A549 (cell line): ENCODE data around the gene TNN. TPM values are rescaled to one million over a fixed set of nuclear protein-coding genes. Genes with fewer than 3 reads are reported as not detected.

Experiments
- ATAC-seq, 2 experiments: fragments of 200-7000 bp in 1 of 2; fragments of >200 bp in 1 of 2; cut with Nextera tagmentation in 1 of 2; cut with Tn5 transposase in 1 of 2; 3 replicates each; pipeline versions ENCODE4 v1.8.0 to v1.9.1; 2018 to 2020; ENCODE audit warnings: mild to moderate bottlenecking in 1 of 2, moderate library complexity in 1 of 2
- CTCF ChIA-PET: fragments of 300-600 bp; sonication (Branson Sonifier 250); formaldehyde crosslinking; extraction: SDS; loops from one replicate; lab custom pipeline; 2021; ENCODE audit warnings: antibody characterized with exemption, inconsistent platforms; lab: Yijun Ruan, JAX
- POLR2A ChIA-PET: fragments of 350-600 bp; formaldehyde crosslinking; extraction: SDS; loops from one replicate; lab custom pipeline; 2021; ENCODE audit warnings: antibody characterized with exemption, inconsistent platforms; lab: Yijun Ruan, JAX
- DNase-seq, 2 experiments: peaks; one replicate each; pipeline versions ENCODE4 v3.0.0 to v3.0.0-alpha.2; 2011 to 2016; ENCODE audit warnings: low read depth in 1 of 2, low spot score in 1 of 2
- FAIRE-seq: peaks from 2 replicates; lab custom pipeline; 2011; peaks lifted over from hg19 to GRCh38; lab: Jason Lieb, UNC
- H3K27ac ChIP-seq, 2 experiments: fragments of >200 bp; sonication (Bioruptor Twin); formaldehyde crosslinking; 3 replicates each; pipeline ENCODE4 v1.5.1; 2016 to 2017
- H3K4me1 ChIP-seq: fragments of >200 bp; sonication (Bioruptor Twin); formaldehyde crosslinking; 3 replicates; pipeline ENCODE4 v1.6.1; 2016
- H3K4me2 ChIP-seq: fragments of >200 bp; sonication (Bioruptor Twin); formaldehyde crosslinking; 3 replicates; pipeline ENCODE4 v1.6.1; 2016
- H3K4me3 ChIP-seq: fragments of >200 bp; sonication (Bioruptor Twin); formaldehyde crosslinking; 3 replicates; pipeline ENCODE4 v1.5.1; 2016
- H3K9me3 ChIP-seq: fragments of >200 bp; sonication (Bioruptor Twin); formaldehyde crosslinking; 3 replicates; pipeline ENCODE4 v1.6.1; 2016
- CTCF ChIP-seq: fragments of >200 bp; sonication (Bioruptor Twin); formaldehyde crosslinking; IDR thresholded peaks from 3 replicates; pipeline ENCODE4 v1.5.1; 2016
- E2F6 ChIP-seq: IDR thresholded peaks from 2 replicates; pipeline ENCODE4 v1.6.1; 2012; ENCODE audit warnings: low read depth, borderline replicate concordance
- ESRRA ChIP-seq: fragments of 150-350 bp; IDR thresholded peaks from 2 replicates; pipeline ENCODE4 v1.6.1; 2014; ENCODE audit warnings: mild to moderate bottlenecking, low read length, borderline replicate concordance
- FOSL2 ChIP-seq, 2 experiments: fragments of 450-650 bp in 1 of 2; fragments of >200 bp in 1 of 2; sonication (Bioruptor Twin) in 1 of 2; formaldehyde crosslinking; IDR thresholded peaks; 2 replicates each; pipeline versions ENCODE4 v1.5.0 to v1.6.1; 2016 to 2020; ENCODE audit warnings: mild to moderate bottlenecking in 1 of 2, moderate library complexity in 1 of 2
- HES2 ChIP-seq: fragments of >200 bp; sonication (Bioruptor Twin); formaldehyde crosslinking; IDR thresholded peaks from 2 replicates; pipeline ENCODE4 v1.6.1; 2016
- HOXB13 ChIP-seq: fragments of 250-450 bp; sonication (Bioruptor Pico); IDR thresholded peaks from 2 replicates; pipeline ENCODE4 v1.5.0; 2020; ENCODE audit warnings: low read depth, mild to moderate bottlenecking, moderate library complexity
- MAFK ChIP-seq: fragments of 450-650 bp; IDR thresholded peaks from 2 replicates; pipeline ENCODE4 v1.6.1; 2014; ENCODE audit not compliant: partially characterized antibody
- MAZ ChIP-seq: fragments of 150-350 bp; IDR thresholded peaks from 2 replicates; pipeline ENCODE4 v1.6.1; 2014; ENCODE audit warnings: antibody characterized with exemption, low read depth, low read length, borderline replicate concordance
- MYC ChIP-seq: IDR thresholded peaks from 2 replicates; pipeline ENCODE4 v1.6.1; 2012; ENCODE audit warnings: mild to moderate bottlenecking, inconsistent platforms, low read length, improper control_type of control experiment, borderline replicate concordance
- NR3C1 ChIP-seq: fragments of >200 bp; sonication (Bioruptor Twin); formaldehyde crosslinking; IDR thresholded peaks from 3 replicates; pipeline ENCODE4 v1.6.1; 2017
- PBX3 ChIP-seq: IDR thresholded peaks from 2 replicates; pipeline ENCODE4 v1.6.1; 2012
- PHF8 ChIP-seq: fragments of 200-600 bp; sonication (generic); IDR thresholded peaks from 2 replicates; pipeline ENCODE4 v1.6.1; 2016; ENCODE audit warnings: low read depth, mild to moderate bottlenecking, antibody characterized with exemption, moderate library complexity, borderline replicate concordance
- POLR2A ChIP-seq: IDR thresholded peaks from 2 replicates; pipeline ENCODE4 v1.6.1; 2012; ENCODE audit warnings: mild to moderate bottlenecking, low read length
- RCOR1 ChIP-seq: fragments of 150-350 bp; IDR thresholded peaks from 2 replicates; pipeline ENCODE4 v1.6.1; 2014; ENCODE audit warnings: antibody characterized with exemption, low read length, low read depth
- REST ChIP-seq: fragments of 200-600 bp; sonication (generic); IDR thresholded peaks from 2 replicates; pipeline ENCODE4 v1.6.1; 2016; ENCODE audit warnings: antibody characterized with exemption, mild to moderate bottlenecking, moderate library complexity
- SMC3 ChIP-seq: fragments of >200 bp; sonication (Bioruptor Twin); formaldehyde crosslinking; IDR thresholded peaks from 3 replicates; pipeline ENCODE4 v1.6.1; 2018; ENCODE audit warnings: inconsistent platforms
- SREBF2 ChIP-seq: fragments of 450-650 bp; IDR thresholded peaks from 2 replicates; pipeline ENCODE4 v1.6.1; 2014; ENCODE audit warnings: mild to moderate bottlenecking, moderate library complexity
- TFCP2L1 ChIP-seq: fragments of 250-450 bp; sonication (Bioruptor Pico); IDR thresholded peaks from 2 replicates; pipeline ENCODE4 v1.5.0; 2021; ENCODE audit warnings: mild to moderate bottlenecking
- TP53 ChIP-seq: fragments of 250-450 bp; sonication (Bioruptor Pico); IDR thresholded peaks from 2 replicates; pipeline ENCODE4 v1.5.0; 2021; ENCODE audit warnings: mild to moderate bottlenecking, moderate library complexity
- ZC3H11A ChIP-seq: fragments of 450-650 bp; IDR thresholded peaks from 2 replicates; pipeline ENCODE4 v1.6.1; 2014; ENCODE audit warnings: antibody characterized with exemption, mild to moderate bottlenecking
- WGBS: methylation state at CpG from one replicate; pipeline ENCODE4 v1.1.6; 2017; ENCODE audit errors: missing lambda C conversion rate; 5-methylcytosine and 5-hydroxymethylcytosine counted together
- polyA plus RNA-seq, 4 experiments: library from polyadenylated mRNA; depleted of rRNA in 3 of 4; stranded (reverse); fragments of >200 nt; fragmentation: RNase III in 1 of 4; extraction: RNeasy Plus Mini Kit Qiagen cat#74134 plus additional on column Dnase treatment in 1 of 4; gene quantifications; 2 replicates in 3 of 4; 3 replicates in 1 of 4; pipeline ENCODE4 v1.2.3, GENCODE V29; 2011 to 2017

The TNN gene
- polyA plus RNA-seq, 2 of the 4 experiments (the other 2 are of a cell fraction), result not detected

GRCh38 chr1:175179837-175180590, 112.4 kb downstream of the TNN start:
- no peak overlapping the region for H3K4me3 ChIP-seq
- DNase-seq (no peak), ATAC-seq (no peak), FAIRE-seq (no peak)
- H3K9me3 ChIP-seq, result no peaks in the 10 kb centered on the region
- no peak overlapping the region for H3K4me2 ChIP-seq
- whole genome bisulfite sequencing, result 46% methylated on average over 2 of the region's 2 CpGs
- ChIA-PET CTCF (interaction anchor here (1.3 kb wide), 1 partner anchor 30 kb away, joined by 4 read pairs; no protein-coding TSS in a partner anchor), POLR2A (no interaction called here)
- no peaks in the 10 kb centered on the region for H3K4me1 ChIP-seq
- TF ChIP-seq NR3C1, result no peak
- no peak for TF ChIP-seq E2F6
- no peak for TF ChIP-seq TP53 (CRISPR knock-in tag)
- no peak for TF ChIP-seq REST
- TF ChIP-seq RCOR1, result no peak
- TF ChIP-seq MAZ, result no peak
- TF ChIP-seq ZC3H11A, result no peak
- no peak for TF ChIP-seq CTCF
- TF ChIP-seq SMC3, result no peak
- H3K27ac ChIP-seq, result no peak overlapping the region

- DNase-seq, result no peak
- CTCF ChIA-PET, result interaction anchor here (0.6 to 1.5 kb wide), 3 partner anchors 27 to 137 kb away, joined by 3 read pairs; no protein-coding TSS in a partner anchor
- Histone ChIP-seq H3K27ac (no peak overlapping the region), H3K9me3 (no peaks in the 10 kb centered on the region), H3K4me1 (no peaks in the 10 kb centered on the region), H3K4me2 (no peak overlapping the region)
- WGBS, result 50% methylated on average over 3 of the region's 4 CpGs
- TF ChIP-seq FOSL2 (IDR thresholded peaks at IDR 0.05) (no peak), FOSL2 (CRISPR knock-in tag; IDR thresholded peaks at IDR 0.05) (no peak), MAZ (no peak), PHF8 (no peak), TFCP2L1 (no peak), NR3C1 (no peak), SMC3 (no peak), ESRRA (no peak), ZC3H11A (no peak), HES2 (no peak), HOXB13 (CRISPR knock-in tag) (no peak), PBX3 (no peak), SREBF2 (no peak), MYC (no peak), MAFK (no peak), POLR2A (no peak), TP53 (CRISPR knock-in tag) (no peak)
- TF ChIP-seq, all 56 proteins: peak for 0
- no peak for ATAC-seq
- no peak for FAIRE-seq
- POLR2A ChIA-PET, result no interaction called here
- no peak overlapping the region for H3K4me3 ChIP-seq
Measured at GRCh38 chr1:175182201-175182746, 114.6 kb downstream of the TNN start.
